Thoracic aorta (tissue), 2 donors: ENCODE measurements around the gene CCDC187. TPM values are rescaled to one million over a fixed set of nuclear protein-coding genes. Genes with fewer than 3 reads are reported as not detected.

Experiments used
- ATAC-seq: fragments of 150-250 bp; one replicate; pipeline ENCODE4 v1.8.0; 2017; ENCODE audit warnings: low read depth; ENCODE audit not compliant: insufficient number of reproducible peaks, low FRiP score
- DNase-seq: peaks from one replicate; pipeline ENCODE4 v3.0.0-alpha.2; 2020; ENCODE audit warnings: low spot score
- H3K27ac ChIP-seq, 2 donors: fragments of 200-600 bp; sonication (generic); 1 replicate in 1 of 2; 2 replicates in 1 of 2; pipeline ENCODE4 v1.5.1; 2016; ENCODE audit warnings: mild to moderate bottlenecking in 2 of 2, moderate library complexity in 2 of 2
- H3K27me3 ChIP-seq: fragments of 200-600 bp; sonication (generic); replicated peaks from 2 replicates; pipeline ENCODE4 v1.6.0; 2016; ENCODE audit warnings: mild to moderate bottlenecking; ENCODE audit not compliant: insufficient read depth
- H3K36me3 ChIP-seq: fragments of 200-600 bp; sonication (generic); one replicate; pipeline ENCODE4 v1.5.1; 2016
- H3K4me1 ChIP-seq, 2 donors: fragments of 200-600 bp; sonication (generic); 1 replicate in 1 of 2; 2 replicates in 1 of 2; pipeline versions ENCODE4 v1.5.1 to v1.6.0; 2016; ENCODE audit warnings: low read depth in 2 of 2, mild to moderate bottlenecking in 1 of 2; ENCODE audit not compliant: control insufficient read depth in 1 of 2
- H3K4me3 ChIP-seq: fragments of 200-600 bp; sonication (generic); 2 replicates; pipeline ENCODE4 v1.5.1; 2016; ENCODE audit warnings: mild to moderate bottlenecking
- H3K9me3 ChIP-seq: fragments of 200-600 bp; sonication (generic); 2 replicates; pipeline ENCODE4 v1.5.1; 2016
- CTCF ChIP-seq: fragments of 200-600 bp; sonication (generic); IDR thresholded peaks from one replicate; pipeline ENCODE4 v1.5.1; 2019; ENCODE audit warnings: antibody characterized with exemption
- total RNA-seq, 2 donors: library from RNA; depleted of rRNA; stranded (reverse); fragments of >200 nt; gene quantifications; one replicate each; pipeline versions ENCODE4 v1.1.0 to v1.2.3, GENCODE V29; 2016

CCDC187 gene
- total RNA-seq, 2 donors from 2014 or later = not detected

DNA sequence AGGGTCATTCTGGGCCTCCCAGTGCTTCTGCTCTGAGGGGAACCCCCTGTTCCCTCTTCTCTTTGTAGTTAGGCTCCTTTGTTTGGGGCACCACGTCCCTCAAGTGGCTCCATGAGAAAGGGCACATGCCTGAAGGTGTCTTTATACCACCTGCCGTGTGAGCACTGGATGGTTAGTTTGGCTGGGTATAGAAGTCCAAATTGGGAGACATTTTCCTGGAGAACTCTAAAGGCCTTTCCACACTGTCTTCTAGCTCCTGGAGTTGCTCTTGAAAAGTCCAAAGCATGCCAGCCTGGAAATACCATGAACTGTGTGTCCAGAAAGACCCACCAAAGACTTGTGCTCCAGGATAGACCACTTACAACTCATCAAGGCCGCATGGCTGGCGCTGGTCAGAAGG is 11.1 kb upstream of the CCDC187 start:
- TF ChIP-seq CTCF = no peak
- Histone ChIP-seq H3K9me3 (no peaks in the 10 kb centered on the region), H3K27me3 (no peaks in the 10 kb centered on the region), H3K36me3 (no peaks in the 10 kb centered on the region), H3K4me3 (no peak overlapping the region), H3K4me1 (no peaks in the 10 kb centered on the region), H3K27ac (no peak overlapping the region)
- DNase-seq = no peak
- no peak for ATAC-seq

DNA sequence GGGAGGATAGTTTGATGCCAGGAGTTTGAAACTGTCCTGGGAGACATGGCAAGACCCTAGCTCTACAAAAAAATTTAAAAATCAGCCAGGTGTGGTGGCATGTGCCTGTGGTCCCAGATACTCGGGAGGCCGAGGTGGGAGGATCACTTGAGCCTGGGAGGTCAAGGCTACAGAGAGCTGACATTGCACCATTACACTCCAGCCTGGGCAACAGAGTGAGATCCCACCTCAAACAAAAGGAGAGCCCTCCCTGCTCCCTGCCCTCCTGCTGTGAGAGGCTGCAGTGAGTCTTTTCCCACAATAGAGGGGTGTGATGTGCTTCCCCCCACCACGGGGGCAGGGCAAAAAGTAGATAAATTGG is 10.1 kb upstream of the CCDC187 start:
- Histone ChIP-seq H3K4me3 (no peak overlapping the region), H3K27me3 (no peaks in the 10 kb centered on the region), H3K27ac (no peak overlapping the region), H3K9me3 (no peaks in the 10 kb centered on the region), H3K36me3 (no peaks in the 10 kb centered on the region), H3K4me1 (no peaks in the 10 kb centered on the region)
- no peak for TF ChIP-seq CTCF
- DNase-seq (no peak), ATAC-seq (no peak)

DNA sequence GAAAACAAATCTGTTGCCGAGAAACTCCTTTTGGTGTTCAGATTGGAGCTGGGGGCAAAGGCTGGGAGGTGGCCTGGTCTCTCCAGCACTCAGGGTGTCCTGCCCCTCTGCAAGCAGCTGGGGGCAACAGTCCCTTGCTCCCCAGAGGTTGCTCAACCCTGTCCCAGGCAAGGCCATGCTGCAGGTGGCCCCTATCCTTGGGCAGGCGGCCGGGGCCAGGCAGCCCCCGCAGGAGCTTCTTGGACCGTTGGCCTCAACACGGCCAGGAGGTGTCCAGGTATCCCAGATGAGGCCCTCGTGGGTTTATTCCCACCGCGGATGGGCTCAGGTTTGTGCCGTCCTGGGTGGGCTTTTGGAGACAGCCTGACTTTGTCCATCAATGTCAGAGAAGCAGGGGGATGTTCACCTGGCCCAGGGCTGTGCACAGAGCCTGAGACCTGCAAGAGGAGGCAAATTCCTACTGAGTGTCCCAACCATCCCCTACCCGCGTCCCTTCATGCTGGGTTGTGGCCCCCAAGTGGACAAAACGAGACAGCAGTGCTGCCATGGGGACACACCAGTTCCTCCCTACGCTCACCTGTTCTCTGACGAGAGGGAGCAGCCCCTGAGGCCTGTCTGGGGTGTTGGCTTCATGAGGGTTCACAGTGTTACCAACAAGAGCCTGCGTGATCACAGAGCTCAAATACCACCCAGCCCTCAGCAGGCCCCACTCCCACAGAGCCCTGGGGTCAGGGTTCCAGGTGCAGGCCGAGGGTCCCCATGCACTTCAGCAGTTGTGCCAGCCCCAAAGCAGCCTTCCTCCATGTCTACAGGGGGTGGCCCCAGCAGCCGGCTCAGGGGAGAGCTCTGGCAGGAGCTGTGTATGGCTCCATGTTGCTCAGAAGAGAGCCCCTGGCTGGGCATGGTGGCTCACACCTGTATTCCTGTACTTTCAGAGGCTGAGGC is 9.5 kb upstream of the CCDC187 start:
- H3K4me1 ChIP-seq = no peaks in the 10 kb centered on the region
- no peak for TF ChIP-seq CTCF

GRCh38 chr9:136312436-136312835 is 8.5 kb upstream of the CCDC187 start:
- ATAC-seq = no peak

More for the DNA sequence above, 9.5 kb upstream of the CCDC187 start:
- Histone ChIP-seq H3K27me3 (no peaks in the 10 kb centered on the region), H3K9me3 (no peaks in the 10 kb centered on the region), H3K4me3 (no peak overlapping the region), H3K36me3 (no peaks in the 10 kb centered on the region), H3K27ac (no peak overlapping the region)
- ATAC-seq (no peak), DNase-seq (no peak)

DNA sequence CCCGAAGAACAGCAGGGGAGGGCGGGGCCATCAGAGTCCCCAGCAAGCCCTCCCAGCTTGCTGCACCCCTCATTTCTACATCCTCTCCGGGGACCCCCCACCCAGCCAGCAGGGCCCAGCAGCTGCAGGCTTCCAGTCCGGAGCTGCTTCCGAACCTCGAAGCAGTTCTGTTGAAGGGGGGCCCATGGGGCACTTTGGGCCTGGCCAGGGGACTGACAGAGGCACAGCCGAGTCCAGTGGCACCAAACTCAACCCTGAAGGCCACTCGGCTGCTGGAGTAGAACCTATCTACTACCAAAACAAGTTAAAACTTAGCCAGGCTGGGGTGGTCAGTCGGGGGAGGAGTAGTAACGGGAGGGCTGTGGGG is 8.1 kb upstream of the CCDC187 start:
- H3K36me3 ChIP-seq = no peaks in the 10 kb centered on the region
- no peak overlapping the region for H3K4me3 ChIP-seq
- H3K27ac ChIP-seq = no peak overlapping the region
- no peaks in the 10 kb centered on the region for H3K27me3 ChIP-seq
- no peaks in the 10 kb centered on the region for H3K4me1 ChIP-seq
- H3K9me3 ChIP-seq = no peaks in the 10 kb centered on the region
- DNase-seq (no peak), ATAC-seq (no peak)
- no peak for TF ChIP-seq CTCF

More at GRCh38 chr9:136312436-136312835, 8.5 kb upstream of the CCDC187 start:
- H3K36me3 ChIP-seq = no peaks in the 10 kb centered on the region
- no peak overlapping the region for H3K4me3 ChIP-seq
- H3K27me3 ChIP-seq = no peaks in the 10 kb centered on the region
- H3K4me1 ChIP-seq = no peaks in the 10 kb centered on the region
- no peak for DNase-seq
- peak; percentile 33 for TF ChIP-seq CTCF
- no peak overlapping the region for H3K27ac ChIP-seq
- H3K9me3 ChIP-seq = no peaks in the 10 kb centered on the region
